Neural cell (in vitro differentiated cells): ENCODE results near the gene ARL17B. TPM values are rescaled to one million over a fixed set of nuclear protein-coding genes. Genes with fewer than 3 reads are reported as not detected.
A peak's percentile ranks its signal among the peaks of the same experiment; 100 is the strongest.
"Not testable (repeated sequence)": the region's sequence is repeated elsewhere in the genome, so short reads cannot be mapped to it uniquely, and the experiment has no call there.

ENCODE experiments used
- H2AFZ ChIP-seq: fragments of 200-600, 300-800 bp; sonication (generic), shearing (Covaris generic); 2 replicates; pipeline ENCODE4 v1.6.0; 2014; ENCODE audit warnings: low read depth, mild to moderate bottlenecking, antibody characterized with exemption, low read length, moderate library complexity
- H3F3A ChIP-seq: fragments of 200-600 bp; shearing (Covaris generic); 2 replicates; pipeline ENCODE4 v1.6.1; 2016; ENCODE audit warnings: mild to moderate bottlenecking, moderate library complexity, mixed read lengths, antibody characterized with exemption, low read length; ENCODE audit not compliant: insufficient read depth, poor library complexity, severe bottlenecking
- H3K27ac ChIP-seq: fragments of 200-600, 300-800 bp; sonication (generic), shearing (Covaris generic); 2 replicates; pipeline ENCODE4 v1.5.1; 2014; ENCODE audit warnings: mild to moderate bottlenecking, low read length, moderate library complexity
- H3K27me3 ChIP-seq: fragments of 300-800, 200-600 bp; sonication (generic), shearing (Covaris generic); 2 replicates; pipeline ENCODE4 v1.6.0; 2014; ENCODE audit warnings: mild to moderate bottlenecking, low read depth, low read length, moderate library complexity; ENCODE audit not compliant: insufficient read depth
- H3K36me3 ChIP-seq: fragments of 300-800, 200-600 bp; sonication (generic), shearing (Covaris generic); 2 replicates; pipeline ENCODE4 v1.5.1; 2014; ENCODE audit warnings: mild to moderate bottlenecking, antibody characterized with exemption, low read length, moderate library complexity; ENCODE audit not compliant: insufficient read depth
- H3K4me2 ChIP-seq: fragments of 300-800, 200-600 bp; sonication (generic), shearing (Covaris generic); 2 replicates; pipeline ENCODE4 v1.6.0; 2014; ENCODE audit warnings: mild to moderate bottlenecking, low read length
- H3K4me3 ChIP-seq: fragments of 300-800, 200-600 bp; sonication (generic), shearing (Covaris generic); 2 replicates; pipeline ENCODE4 v1.5.1; 2014; ENCODE audit warnings: mild to moderate bottlenecking, low read length, moderate library complexity
- H3K79me2 ChIP-seq: fragments of 200-600 bp; shearing (Covaris generic); replicated peaks from 2 replicates; pipeline ENCODE4 v1.6.0; 2014; ENCODE audit warnings: mild to moderate bottlenecking, low read length, moderate library complexity; ENCODE audit not compliant: insufficient read depth
- H3K9ac ChIP-seq: fragments of 300-800, 200-600 bp; sonication (generic), shearing (Covaris generic); 2 replicates; pipeline ENCODE4 v1.6.1; 2016; ENCODE audit warnings: mild to moderate bottlenecking, low read length, mixed read lengths
- H3K9me2 ChIP-seq: fragments of 200-600 bp; shearing (Covaris generic); 2 replicates; pipeline ENCODE4 v1.6.1; 2016; ENCODE audit warnings: mild to moderate bottlenecking, low read length, mixed read lengths; ENCODE audit not compliant: insufficient read depth
- H3K9me3 ChIP-seq: fragments of 200-600, 300-800 bp; sonication (generic), shearing (Covaris generic); 2 replicates; pipeline ENCODE4 v1.6.1; 2016; ENCODE audit warnings: mild to moderate bottlenecking, mixed run types, low read length, moderate library complexity, mixed read lengths
- H4K20me1 ChIP-seq: fragments of 200-600 bp; shearing (Covaris generic); 2 replicates; pipeline ENCODE4 v1.6.1; 2016; ENCODE audit warnings: mild to moderate bottlenecking, mixed run types; ENCODE audit not compliant: insufficient read depth
- CTCF ChIP-seq: fragments of 450-650 bp; IDR thresholded peaks from 2 replicates; pipeline ENCODE4 v1.5.1; 2014; ENCODE audit warnings: antibody characterized with exemption, mild to moderate bottlenecking, moderate library complexity; ENCODE audit not compliant: poor library complexity, severe bottlenecking
- RAD21 ChIP-seq: fragments of 450-650 bp; conservative IDR thresholded peaks from 2 replicates; pipeline ENCODE4 v1.6.1; 2014; ENCODE audit warnings: antibody characterized with exemption, mild to moderate bottlenecking, moderate library complexity
- SMC3 ChIP-seq: fragments of 450-650 bp; conservative IDR thresholded peaks from 2 replicates; pipeline ENCODE4 v1.6.1; 2014; ENCODE audit warnings: antibody characterized with exemption, mild to moderate bottlenecking, moderate library complexity; ENCODE audit not compliant: poor library complexity
- polyA plus RNA-seq: library from polyadenylated mRNA; depleted of rRNA; stranded (reverse); fragments of >200 nt; gene quantifications from 2 replicates; pipeline ENCODE4 v1.2.3, GENCODE V29; 2014

The ARL17B gene
- polyA plus RNA-seq, 1 donor from 2014 or later = 24.2 TPM

GRCh38 chr17:46286764-46287221 lies 74.8 kb downstream of the ARL17B start:
- H3K36me3 ChIP-seq, H3K9ac ChIP-seq, H4K20me1 ChIP-seq, H3K79me2 ChIP-seq, H3K9me3 ChIP-seq, H3K4me2 ChIP-seq, H3K27me3 ChIP-seq, H3F3A ChIP-seq, H3K9me2 ChIP-seq, H3K4me3 ChIP-seq: not testable (repeated sequence)
- H2AFZ ChIP-seq = peak overlapping the region; percentile 1
- TF ChIP-seq CTCF (peak; percentile 93), SMC3 (peak; percentile 90), RAD21 (peak; percentile 79)
- peak overlapping the region; percentile 17 for H3K27ac ChIP-seq

GRCh38 chr17:46285500-46285899 lies 76.1 kb downstream of the ARL17B start:
- H3K9me2 ChIP-seq, H3K9ac ChIP-seq, H3K27me3 ChIP-seq, H3K9me3 ChIP-seq, H4K20me1 ChIP-seq, H2AFZ ChIP-seq, H3K79me2 ChIP-seq, H3K36me3 ChIP-seq, H3K4me3 ChIP-seq, H3K4me2 ChIP-seq, H3F3A ChIP-seq, H3K27ac ChIP-seq: not testable (repeated sequence)

GRCh38 chr17:46284467-46284866 lies 77.1 kb downstream of the ARL17B start:
- H3K4me3 ChIP-seq, H3K4me2 ChIP-seq, H3F3A ChIP-seq, H3K36me3 ChIP-seq, H3K27me3 ChIP-seq, H3K27ac ChIP-seq, H4K20me1 ChIP-seq, H3K9me2 ChIP-seq, H3K9ac ChIP-seq, H3K9me3 ChIP-seq, H2AFZ ChIP-seq, H3K79me2 ChIP-seq: not testable (repeated sequence)

GRCh38 chr17:46282635-46283034 lies 78.9 kb downstream of the ARL17B start:
- H3K27ac ChIP-seq, H3K9me2 ChIP-seq, H3K79me2 ChIP-seq, H4K20me1 ChIP-seq, H3K9ac ChIP-seq, H3K4me3 ChIP-seq, H3K9me3 ChIP-seq, H3F3A ChIP-seq, H3K27me3 ChIP-seq, H3K36me3 ChIP-seq, H3K4me2 ChIP-seq, H2AFZ ChIP-seq: not testable (repeated sequence)

GRCh38 chr17:46281336-46281735 lies 80.2 kb downstream of the ARL17B start:
- H3K36me3 ChIP-seq, H2AFZ ChIP-seq, H3K9ac ChIP-seq, H3K9me2 ChIP-seq, H3K4me2 ChIP-seq, H3K9me3 ChIP-seq, H3K79me2 ChIP-seq, H3K27me3 ChIP-seq, H3K27ac ChIP-seq, H3K4me3 ChIP-seq, H4K20me1 ChIP-seq, H3F3A ChIP-seq: not testable (repeated sequence)

GRCh38 chr17:46276728-46277479 lies 84.7 kb downstream of the ARL17B start:
- not testable (repeated sequence) for H3F3A ChIP-seq, H3K4me3 ChIP-seq, H2AFZ ChIP-seq

More at GRCh38 chr17:46276728-46277479, 84.7 kb downstream of the ARL17B start:
- H3K9ac ChIP-seq, H4K20me1 ChIP-seq, H3K27ac ChIP-seq, H3K4me2 ChIP-seq, H3K36me3 ChIP-seq, H3K27me3 ChIP-seq, H3K9me2 ChIP-seq, H3K79me2 ChIP-seq, H3K9me3 ChIP-seq: not testable (repeated sequence)
